ENCODE results near the gene HLA-DRB5.
"Not testable (repeated sequence)": the region's sequence is repeated elsewhere in the genome, so short reads cannot be mapped to it uniquely, and the experiment has no call there.

GRCh38 chr6:32473376-32474348 lies 56.4 kb downstream of the HLA-DRB5 start:
- TF ChIP-seq CTCF (optimal IDR thresholded peaks at IDR 0.05 in 1 of 3, IDR thresholded peaks at IDR 0.05 in 1 of 3, conservative IDR thresholded peaks at IDR 0.05 in 1 of 3; ENCODE audit: extremely low read depth in 1 of 3, insufficient read depth in 2 of 3, low read length in 3 of 3); EZH2 (IDR thresholded peaks at IDR 0.05; ENCODE audit: low read length): not testable (repeated sequence)
